HEK293 (cell line): Measurements from ENCODE around the gene ABR.

Source experiments
- CTCF ChIA-PET: fragments of 350-600 bp; formaldehyde crosslinking; extraction: SDS; loops from one replicate; lab custom pipeline; 2021; ENCODE audit warnings: antibody characterized with exemption; lab: Yijun Ruan, JAX
- POLR2A ChIA-PET: fragments of 300-600 bp; formaldehyde crosslinking; extraction: SDS; loops from one replicate; lab custom pipeline; 2020; ENCODE audit warnings: antibody characterized with exemption, inconsistent platforms; lab: Yijun Ruan, JAX
- H3K27ac ChIP-seq: fragments of 200-500 bp; sonication (Bioruptor generic); 2 replicates; pipeline ENCODE4 v1.5.1; 2014; ENCODE audit warnings: low read depth, low read length, control low read depth, inconsistent platforms; ENCODE audit errors: extremely low read depth
- H3K36me3 ChIP-seq, 2 experiments: fragments of 200-500 bp in 1 of 2; sonication (Bioruptor generic) in 1 of 2; 1 replicate in 1 of 2; 2 replicates in 1 of 2; pipeline ENCODE4 v1.5.1; 2014 to 2017; ENCODE audit warnings: inconsistent platforms in 2 of 2, low read length in 2 of 2; ENCODE audit not compliant: control insufficient read depth in 2 of 2, insufficient read depth in 1 of 2
- H3K4me1 ChIP-seq: fragments of 200-500 bp; sonication (Bioruptor generic); 2 replicates; pipeline ENCODE4 v1.5.1; 2014; ENCODE audit warnings: mild to moderate bottlenecking, low read length, inconsistent platforms; ENCODE audit not compliant: control insufficient read depth, insufficient read depth
- H3K4me3 ChIP-seq: 2 replicates; pipeline ENCODE4 v1.5.1; 2011; ENCODE audit warnings: low read depth, mild to moderate bottlenecking, control low read depth, low read length, moderate library complexity
- H3K9me3 ChIP-seq: fragments of 200-500 bp; sonication (Bioruptor generic); 2 replicates; pipeline ENCODE4 v1.5.1; 2014; ENCODE audit warnings: low read depth, low read length, inconsistent platforms; ENCODE audit not compliant: control insufficient read depth, insufficient read depth
- BCL6B ChIP-seq: fragments of 450-650 bp; formaldehyde crosslinking; IDR thresholded peaks from 2 replicates; pipeline ENCODE4 v1.5.1; 2017; ENCODE audit warnings: missing biosample characterization, missing genetic modification characterization
- EGR2 ChIP-seq: fragments of 450-650 bp; formaldehyde crosslinking; IDR thresholded peaks from 2 replicates; pipeline ENCODE4 v1.5.1; 2016; ENCODE audit warnings: low read depth, missing biosample characterization, missing genetic modification characterization
- GLI2 ChIP-seq: fragments of 450-650 bp; formaldehyde crosslinking; IDR thresholded peaks from 2 replicates; pipeline ENCODE4; 2017; ENCODE audit warnings: missing biosample characterization, missing genetic modification characterization, low read depth, borderline replicate concordance
- GLIS1 ChIP-seq: fragments of 450-650 bp; formaldehyde crosslinking; IDR thresholded peaks from 2 replicates; pipeline ENCODE4 v1.5.1; 2016; ENCODE audit warnings: missing biosample characterization, missing genetic modification characterization
- PRDM10 ChIP-seq: fragments of 450-650 bp; formaldehyde crosslinking; IDR thresholded peaks from 2 replicates; pipeline ENCODE4 v1.5.1; 2016; ENCODE audit warnings: missing biosample characterization, missing genetic modification characterization
- RBAK ChIP-seq: fragments of 450-650 bp; formaldehyde crosslinking; IDR thresholded peaks from 2 replicates; pipeline ENCODE4 v1.5.1; 2016; ENCODE audit warnings: missing biosample characterization, missing genetic modification characterization
- SETDB1 ChIP-seq: IDR thresholded peaks from one replicate; pipeline ENCODE4 v1.6.1; 2017; ENCODE audit warnings: mild to moderate bottlenecking, low read length, moderate library complexity, mixed read lengths; ENCODE audit not compliant: insufficient read length
- ZBTB26 ChIP-seq: fragments of 450-650 bp; formaldehyde crosslinking; optimal IDR thresholded peaks from 2 replicates; pipeline ENCODE3; 2016; ENCODE audit warnings: missing biosample characterization, mild to moderate bottlenecking, missing genetic modification characterization
- ZFHX2 ChIP-seq: fragments of 450-650 bp; formaldehyde crosslinking; conservative IDR thresholded peaks from 2 replicates; pipeline ENCODE4 v1.5.1; 2016; ENCODE audit warnings: missing biosample characterization, missing genetic modification characterization
- ZFP37 ChIP-seq: fragments of 450-650 bp; formaldehyde crosslinking; IDR thresholded peaks from 2 replicates; pipeline ENCODE4 v1.5.1; 2016; ENCODE audit warnings: missing biosample characterization, missing genetic modification characterization
- ZNF10 ChIP-seq: fragments of 450-650 bp; formaldehyde crosslinking; IDR thresholded peaks from 2 replicates; pipeline ENCODE4 v1.5.1; 2017; ENCODE audit warnings: missing biosample characterization, missing genetic modification characterization
- ZNF155 ChIP-seq: fragments of 450-650 bp; formaldehyde crosslinking; IDR thresholded peaks from 2 replicates; pipeline ENCODE4 v1.5.1; 2016; ENCODE audit warnings: missing biosample characterization, missing genetic modification characterization
- ZNF248 ChIP-seq: fragments of 450-650 bp; formaldehyde crosslinking; IDR thresholded peaks from 2 replicates; pipeline ENCODE4 v1.5.1; 2017; ENCODE audit warnings: missing biosample characterization, missing genetic modification characterization
- ZNF280C ChIP-seq: fragments of 450-650 bp; formaldehyde crosslinking; IDR thresholded peaks from 2 replicates; pipeline ENCODE4 v1.5.1; 2016; ENCODE audit warnings: missing biosample characterization, missing genetic modification characterization
- ZNF416 ChIP-seq: fragments of 450-650 bp; formaldehyde crosslinking; IDR thresholded peaks from 2 replicates; pipeline ENCODE4 v1.5.1; 2016; ENCODE audit warnings: missing biosample characterization, missing genetic modification characterization
- ZNF433 ChIP-seq: fragments of 450-650 bp; formaldehyde crosslinking; IDR thresholded peaks from 2 replicates; pipeline ENCODE4 v1.5.1; 2016; ENCODE audit warnings: missing biosample characterization, missing genetic modification characterization, low read depth
- ZNF488 ChIP-seq: fragments of 450-650 bp; formaldehyde crosslinking; IDR thresholded peaks from 2 replicates; pipeline ENCODE4 v1.5.1; 2016; ENCODE audit warnings: missing biosample characterization, missing genetic modification characterization
- ZNF510 ChIP-seq: fragments of 450-650 bp; formaldehyde crosslinking; IDR thresholded peaks from 2 replicates; pipeline ENCODE4 v1.5.1; 2018; ENCODE audit warnings: mild to moderate bottlenecking, missing genetic modification characterization, missing biosample characterization; ENCODE audit not compliant: insufficient replicate concordance
- ZNF561 ChIP-seq: fragments of 450-650 bp; IDR thresholded peaks from 2 replicates; pipeline ENCODE4 v1.5.1; 2018; ENCODE audit warnings: missing biosample characterization, missing genetic modification characterization, borderline replicate concordance
- ZNF623 ChIP-seq: fragments of 450-650 bp; formaldehyde crosslinking; IDR thresholded peaks from 2 replicates; pipeline ENCODE4 v1.5.1; 2016; ENCODE audit warnings: missing biosample characterization, missing genetic modification characterization
- ZNF654 ChIP-seq: fragments of 450-650 bp; formaldehyde crosslinking; IDR thresholded peaks from 2 replicates; pipeline ENCODE4 v1.5.1; 2016; ENCODE audit warnings: low read depth, missing biosample characterization, missing genetic modification characterization
- ZNF792 ChIP-seq: fragments of 450-650 bp; formaldehyde crosslinking; IDR thresholded peaks from 2 replicates; pipeline ENCODE4 v1.5.1; 2016; ENCODE audit warnings: missing biosample characterization, missing genetic modification characterization
- ZNF843 ChIP-seq: fragments of 450-650 bp; formaldehyde crosslinking; IDR thresholded peaks from 2 replicates; pipeline ENCODE4 v1.5.1; 2016; ENCODE audit warnings: missing biosample characterization, missing genetic modification characterization

ABR gene

GRCh38 chr17:1165836-1166235, 13.9 kb downstream of the ABR start:
- ChIA-PET POLR2A (no interaction called here), CTCF (interaction anchor here (1.0 to 2.6 kb wide), 4 partner anchors 12 to 80 kb away, joined by 3 to 13 read pairs (median 6); no protein-coding TSS in a partner anchor)
- Histone ChIP-seq H3K4me3 (no peak overlapping the region), H3K4me1 (peaks cover 2% of the 10 kb centered on the region; the same call in 1 of the 2 replicates), H3K27ac (no peak overlapping the region), H3K9me3 (no peaks in the 10 kb centered on the region), H3K36me3 (peaks cover 0 to 9% of the 10 kb centered on the region in 2 experiments; a peak in 2 of 3 replicates)
- TF ChIP-seq RBAK (tag by site-specific recombination), result no peak
- TF ChIP-seq ZNF843, result no peak
- no peak for TF ChIP-seq BCL6B (tag by site-specific recombination)
- no peak for TF ChIP-seq ZFP37 (tag by site-specific recombination)
- TF ChIP-seq ZFHX2 (tag by site-specific recombination), result peak; percentile 58
- TF ChIP-seq ZBTB26 (tag by site-specific recombination), result no peak
- no peak for TF ChIP-seq ZNF623 (tag by site-specific recombination)
- TF ChIP-seq ZNF280C (tag by site-specific recombination), result no peak
- no peak for TF ChIP-seq SETDB1
- no peak for TF ChIP-seq ZNF248 (tag by site-specific recombination)
- peak; percentile 9; the same call in 1 of the 2 replicates for TF ChIP-seq EGR2 (tag by site-specific recombination)

GRCh38 chr17:1164935-1165556, 14.7 kb downstream of the ABR start:
- Histone ChIP-seq H3K9me3 (no peaks in the 10 kb centered on the region), H3K4me3 (no peak overlapping the region), H3K36me3 (peaks cover 0 to 9% of the 10 kb centered on the region in 2 experiments; a peak in 2 of 3 replicates), H3K4me1 (peaks cover 3% of the 10 kb centered on the region; the same call in 1 of the 2 replicates), H3K27ac (no peak overlapping the region)
- CTCF ChIA-PET, result interaction anchor here (0.6 to 2.6 kb wide), 9 partner anchors 11 to 541 kb away, joined by 3 to 13 read pairs (median 4); no protein-coding TSS in a partner anchor
- POLR2A ChIA-PET, result no interaction called here
- peak; percentile 73; the same call in 1 of the 2 replicates for TF ChIP-seq ZNF10 (tag by site-specific recombination)
- TF ChIP-seq PRDM10 (tag by site-specific recombination), result peak; percentile 48; the same call in 1 of the 2 replicates
- no peak for TF ChIP-seq ZNF654
- peak; percentile 14; the same call in 1 of the 2 replicates for TF ChIP-seq ZNF623 (tag by site-specific recombination)
- TF ChIP-seq GLIS1, result peak; percentile 6; the same call in 1 of the 2 replicates
- TF ChIP-seq RBAK (tag by site-specific recombination), result no peak
- no peak for TF ChIP-seq GLI2
- TF ChIP-seq ZNF155 (tag by site-specific recombination), result no peak
- no peak for TF ChIP-seq ZNF510 (tag by site-specific recombination)
- no peak for TF ChIP-seq ZNF488 (tag by site-specific recombination)
- TF ChIP-seq ZNF561 (tag by site-specific recombination), result no peak
- no peak for TF ChIP-seq ZNF416 (tag by site-specific recombination)
- no peak for TF ChIP-seq ZFHX2 (tag by site-specific recombination)
- TF ChIP-seq ZNF433 (tag by site-specific recombination), result no peak
- no peak for TF ChIP-seq ZNF792 (tag by site-specific recombination)
